ENCODE results near the gene JOSD2.

The JOSD2 gene

GRCh38 chr19:50488389-50489194 is 22.4 kb downstream of the JOSD2 start:
- Mint-ChIP-seq H3K36me3 (ENCODE audit: low read depth) (peaks cover 29% of the 10 kb centered on the region), H3K9me3 (peaks cover 5% of the 10 kb centered on the region), H3K4me1 (peaks cover 40% of the 10 kb centered on the region), H3K4me3 (peak overlapping the region; percentile 75 to 84 (median 76)), H3K27me3 (ENCODE audit: low read depth) (peaks cover 54% of the 10 kb centered on the region), H3K27ac (peak overlapping the region; percentile 77 to 90 (median 83))
- TF ChIP-seq CTCF (IDR thresholded peaks at IDR 0.05; ENCODE audit: unreplicated experiment in 3 of 3), result no peak

- peak; percentile 22 to 50 (median 48) for TF ChIP-seq CTCF (IDR thresholded peaks at IDR 0.05; ENCODE audit: unreplicated experiment in 3 of 3)
- Mint-ChIP-seq H3K4me1 (peaks cover 34% of the 10 kb centered on the region), H3K36me3 (ENCODE audit: low read depth) (peaks cover 39% of the 10 kb centered on the region), H3K27me3 (ENCODE audit: low read depth) (peaks cover 43% of the 10 kb centered on the region), H3K9me3 (peaks cover 5% of the 10 kb centered on the region), H3K4me3 (peak overlapping the region; percentile 6 to 48 (median 18)), H3K27ac (peak overlapping the region in 1 of 3 experiments; percentile 16)
Observed at GRCh38 chr19:50486823-50487515, 24.0 kb downstream of the JOSD2 start.

- no peak overlapping the region for H3K4me3 Mint-ChIP-seq
- peaks cover 19% of the 10 kb centered on the region for H3K4me1 Mint-ChIP-seq
- H3K9me3 Mint-ChIP-seq, result peaks cover 1% of the 10 kb centered on the region
- H3K27ac Mint-ChIP-seq, result no peak overlapping the region
- no peak for TF ChIP-seq CTCF (IDR thresholded peaks at IDR 0.05; ENCODE audit: unreplicated experiment in 3 of 3)
- peaks cover 43% of the 10 kb centered on the region for H3K36me3 Mint-ChIP-seq (ENCODE audit: low read depth)
- H3K27me3 Mint-ChIP-seq (ENCODE audit: low read depth), result peaks cover 31% of the 10 kb centered on the region
Observed at GRCh38 chr19:50485284-50485955, 25.6 kb downstream of the JOSD2 start.

GRCh38 chr19:50482916-50483315 is 28.1 kb downstream of the JOSD2 start:
- H3K27me3 Mint-ChIP-seq (ENCODE audit: low read depth), result peaks cover 9% of the 10 kb centered on the region
- peaks cover 1% of the 10 kb centered on the region for H3K4me1 Mint-ChIP-seq
- H3K27ac Mint-ChIP-seq, result no peak overlapping the region
- H3K9me3 Mint-ChIP-seq, result no peaks in the 10 kb centered on the region
- no peak for TF ChIP-seq CTCF (IDR thresholded peaks at IDR 0.05; ENCODE audit: unreplicated experiment in 3 of 3)
- H3K36me3 Mint-ChIP-seq (ENCODE audit: low read depth), result peaks cover 55% of the 10 kb centered on the region
- H3K4me3 Mint-ChIP-seq, result no peak overlapping the region

GRCh38 chr19:50482271-50482855 is 28.6 kb downstream of the JOSD2 start:
- peaks cover 3% of the 10 kb centered on the region for H3K27me3 Mint-ChIP-seq (ENCODE audit: low read depth)
- no peak overlapping the region for H3K27ac Mint-ChIP-seq
- peaks cover 2% of the 10 kb centered on the region for H3K9me3 Mint-ChIP-seq
- no peak overlapping the region for H3K4me3 Mint-ChIP-seq
- H3K4me1 Mint-ChIP-seq, result peaks cover 7% of the 10 kb centered on the region
- no peak for TF ChIP-seq CTCF (IDR thresholded peaks at IDR 0.05; ENCODE audit: unreplicated experiment in 3 of 3)
- H3K36me3 Mint-ChIP-seq (ENCODE audit: low read depth), result peaks cover 61% of the 10 kb centered on the region

All from nephron (organoid).